ENCODE measurements around the gene FAM118B. TPM values are rescaled to one million over a fixed set of nuclear protein-coding genes. Genes with fewer than 3 reads are reported as not detected.

The FAM118B gene
- total RNA-seq, 1 experiment from 2014 or later: 40.0 TPM

- Histone ChIP-seq H3K4ac (ENCODE audit: low read depth, low read length) (no peak overlapping the region), H3K14ac (ENCODE audit: insufficient read depth, low read length) (no peak overlapping the region), H3K79me2 (ENCODE audit: insufficient read depth, low read length) (no peaks in the 10 kb centered on the region), H2BK15ac (ENCODE audit: low read depth, low read length) (no peak overlapping the region), H3K4me1 (ENCODE audit: insufficient read depth, low read length) (peaks cover 4% of the 10 kb centered on the region; the same call in 1 of the 2 replicates), H3K9me3 (ENCODE audit: control insufficient read depth, low read depth, low read length) (no peaks in the 10 kb centered on the region), H4K8ac (replicated peaks; ENCODE audit: insufficient read length, low read depth, low read length) (no peak overlapping the region), H2AK5ac (ENCODE audit: insufficient read length, low read length) (no peak overlapping the region), H2BK20ac (ENCODE audit: low read depth, low read length, poor library complexity, severe bottlenecking) (no peak overlapping the region), H4K5ac (ENCODE audit: insufficient read length, low read depth, low read length) (no peak overlapping the region), H4K20me1 (ENCODE audit: control insufficient read depth, insufficient read depth, insufficient read length) (no peaks in the 10 kb centered on the region), H2AFZ (ENCODE audit: low read length) (no peak overlapping the region), H3K79me1 (ENCODE audit: insufficient read depth, low read depth, low read length, poor library complexity, severe bottlenecking) (no peaks in the 10 kb centered on the region), H3T11ph (ENCODE audit: low read length) (no peak overlapping the region), H3K4me2 (ENCODE audit: insufficient read depth, insufficient read length, low read length) (peak overlapping the region; percentile 98), H2BK12ac (ENCODE audit: insufficient read length, low read depth, low read length) (no peak overlapping the region), H3K27ac (ENCODE audit: insufficient read length, low read depth, low read length) (no peak overlapping the region), H2BK120ac (ENCODE audit: low read depth, low read length, poor library complexity, severe bottlenecking) (no peak overlapping the region), H3K9ac (ENCODE audit: extremely low read depth, insufficient read length, low read length) (peak overlapping the region; percentile 5), H3K56ac (ENCODE audit: insufficient read length, low read depth, low read length) (no peak overlapping the region), H4K91ac (ENCODE audit: insufficient read length, low read depth, low read length) (no peak overlapping the region), H3K18ac (ENCODE audit: insufficient read length, low read depth, low read length) (no peak overlapping the region), H3K23ac (ENCODE audit: insufficient read length, low read depth, low read length) (no peak overlapping the region), H2BK5ac (ENCODE audit: insufficient read length, low read length) (no peak overlapping the region), H3K27me3 (ENCODE audit: insufficient read depth, low read length) (peaks cover 2% of the 10 kb centered on the region; the same call in 1 of the 2 replicates), H3K23me2 (ENCODE audit: insufficient read length, low read depth, low read length, poor library complexity, severe bottlenecking) (peaks cover 13% of the 10 kb centered on the region)
- peaks cover 14% of the 10 kb centered on the region for H3K27me3 Mint-ChIP-seq (ENCODE audit: low read depth)
- H3K27ac Mint-ChIP-seq: no peak overlapping the region
- peaks cover 14 to 16% of the 10 kb centered on the region in 2 experiments for H3K4me1 Mint-ChIP-seq
- no CpG with 5 or more reads among the region's 15 CpGs for WGBS (ENCODE audit: extremely low coverage, insufficient read length, low lambda C conversion rate)
- DNase-seq: peak; percentile 59
- peaks cover 3 to 15% (median 9%) of the 10 kb centered on the region in 3 experiments; a peak in 6 of 7 replicates for H3K36me3 Mint-ChIP-seq (ENCODE audit: insufficient read depth in 1 of 3, low read depth in 3 of 3)
- no peaks in the 10 kb centered on the region; a peak in 1 of 5 replicates for H3K9me3 Mint-ChIP-seq
- H3K4me3 Mint-ChIP-seq: peak overlapping the region; percentile 77 to 86
- TF ChIP-seq, protein P1, sequence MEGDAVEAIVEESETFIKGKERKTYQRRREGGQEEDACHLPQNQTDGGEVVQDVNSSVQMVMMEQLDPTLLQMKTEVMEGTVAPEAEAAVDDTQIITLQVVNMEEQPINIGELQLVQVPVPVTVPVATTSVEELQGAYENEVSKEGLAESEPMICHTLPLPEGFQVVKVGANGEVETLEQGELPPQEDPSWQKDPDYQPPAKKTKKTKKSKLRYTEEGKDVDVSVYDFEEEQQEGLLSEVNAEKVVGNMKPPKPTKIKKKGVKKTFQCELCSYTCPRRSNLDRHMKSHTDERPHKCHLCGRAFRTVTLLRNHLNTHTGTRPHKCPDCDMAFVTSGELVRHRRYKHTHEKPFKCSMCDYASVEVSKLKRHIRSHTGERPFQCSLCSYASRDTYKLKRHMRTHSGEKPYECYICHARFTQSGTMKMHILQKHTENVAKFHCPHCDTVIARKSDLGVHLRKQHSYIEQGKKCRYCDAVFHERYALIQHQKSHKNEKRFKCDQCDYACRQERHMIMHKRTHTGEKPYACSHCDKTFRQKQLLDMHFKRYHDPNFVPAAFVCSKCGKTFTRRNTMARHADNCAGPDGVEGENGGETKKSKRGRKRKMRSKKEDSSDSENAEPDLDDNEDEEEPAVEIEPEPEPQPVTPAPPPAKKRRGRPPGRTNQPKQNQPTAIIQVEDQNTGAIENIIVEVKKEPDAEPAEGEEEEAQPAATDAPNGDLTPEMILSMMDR (conservative IDR thresholded peaks at IDR 0.05): no peak
Measured at GRCh38 chr11:126282361-126282735, 70.8 kb downstream of the FAM118B start.
